ENCODE data around the gene LAMB4. TPM values are rescaled to one million over a fixed set of nuclear protein-coding genes. Genes with fewer than 3 reads are reported as not detected.

The LAMB4 gene
- total and polyA plus RNA-seq, 2 of the 4 experiments (the other 2 are of a cell fraction): 0.12 to 0.18 TPM

- Histone ChIP-seq H2BK20ac (ENCODE audit: low read depth, low read length) (peak overlapping the region; percentile 26; the same call in 1 of the 2 replicates), H3K79me1 (ENCODE audit: low read depth in 1 of 2, low read length in 2 of 2) (no peaks in the 10 kb centered on the region), H3K9ac (ENCODE audit: low read depth, low read length) (no peak overlapping the region), H3K14ac (replicated peaks; ENCODE audit: low read depth, low read length) (no peak overlapping the region), H2AFZ (replicated peaks; ENCODE audit: low read length, poor library complexity) (no peak overlapping the region), H2BK15ac (ENCODE audit: low read depth, low read length) (no peak overlapping the region; the same call in 2 of the 3 replicates), H3K4me1 (ENCODE audit: control insufficient read depth, insufficient read depth, low read length) (peaks cover 2% of the 10 kb centered on the region; the same call in 1 of the 2 replicates), H3K23ac (ENCODE audit: low read depth, low read length) (no peak overlapping the region), H3K9me1 (ENCODE audit: insufficient read depth, low read length) (peaks cover 6% of the 10 kb centered on the region), H3K18ac (ENCODE audit: low read depth, low read length) (no peak overlapping the region), H4K20me1 (ENCODE audit: insufficient read depth, low read length) (no peaks in the 10 kb centered on the region), H3K4me2 (ENCODE audit: low read depth, low read length) (no peak overlapping the region), H2BK5ac (ENCODE audit: low read depth, low read length, poor library complexity, severe bottlenecking) (no peak overlapping the region), H3K36me3 (ENCODE audit: control insufficient read depth, insufficient read depth, low read length) (no peaks in the 10 kb centered on the region; the same call in 1 of the 2 replicates), H3K4me3 (ENCODE audit: insufficient read depth, low read depth, low read length) (no peak overlapping the region), H3K56ac (ENCODE audit: extremely low read depth, insufficient read depth, low read length) (no peak overlapping the region), H2BK120ac (ENCODE audit: low read depth, low read length) (no peak overlapping the region), H4K5ac (ENCODE audit: low read depth, low read length) (no peak overlapping the region), H4K8ac (ENCODE audit: low read depth in 2 of 2, low read length in 2 of 2) (no peak overlapping the region), H2AK5ac (ENCODE audit: low read depth, low read length) (0 out of 2 replicates have a peak overlapping the region, but pooled peaks have one; percentile 70), H4K91ac (ENCODE audit: insufficient read depth, low read depth, low read length) (no peak overlapping the region), H3K9me3 (ENCODE audit: control insufficient read depth, insufficient read depth, low read length) (no peaks in the 10 kb centered on the region), H3K27ac (ENCODE audit: insufficient read depth, low read length) (no peak overlapping the region), H2AK9ac (replicated peaks; ENCODE audit: low read depth, low read length, poor library complexity) (no peak overlapping the region), H3K27me3 (ENCODE audit: control insufficient read depth, insufficient read depth, low read length) (no peaks in the 10 kb centered on the region), H3K4ac (ENCODE audit: low read depth, low read length) (no peak overlapping the region)
- TF ChIP-seq CEBPB (IDR thresholded peaks at IDR 0.05; ENCODE audit: low read depth, low read length): no peak
- no peak for TF ChIP-seq CTCF (conservative IDR thresholded peaks at IDR 0.05; ENCODE audit: low read depth, low read length)
- TF ChIP-seq FOS (IDR thresholded peaks at IDR 0.05; ENCODE audit: low read depth, low read length): no peak
- TF ChIP-seq SMC3 (IDR thresholded peaks at IDR 0.05; ENCODE audit: low read depth, low read length): no peak
- no peak for TF ChIP-seq MAZ (IDR thresholded peaks at IDR 0.05; ENCODE audit: borderline replicate concordance, low read depth, low read length)
- no peak for TF ChIP-seq BHLHE40 (IDR thresholded peaks at IDR 0.05; ENCODE audit: low read depth, low read length)
- no peak for TF ChIP-seq RFX5 (IDR thresholded peaks at IDR 0.05; ENCODE audit: low read depth, low read length)
- no peak for TF ChIP-seq RAD21 (IDR thresholded peaks at IDR 0.05; ENCODE audit: low read length)
- TF ChIP-seq MAFK (IDR thresholded peaks at IDR 0.05; ENCODE audit: low read depth, low read length): no peak
- TF ChIP-seq USF2 (IDR thresholded peaks at IDR 0.05; ENCODE audit: low read depth, low read length): no peak
- TF ChIP-seq POLR2A (IDR thresholded peaks at IDR 0.05; ENCODE audit: low read depth, low read length): no peak
- no peak for TF ChIP-seq MXI1 (IDR thresholded peaks at IDR 0.05; ENCODE audit: borderline replicate concordance, low read depth, low read length)
- no peak for TF ChIP-seq NFE2L2 (IDR thresholded peaks at IDR 0.05; ENCODE audit: low read depth, low read length)
- TF ChIP-seq ELK1 (IDR thresholded peaks at IDR 0.05; ENCODE audit: borderline replicate concordance, low read depth, low read length): no peak
- no peak for TF ChIP-seq RCOR1 (IDR thresholded peaks at IDR 0.05; ENCODE audit: insufficient replicate concordance, low read length)
- in situ Hi-C loops (cut with MboI; ENCODE audit: low sequenced_read_pairs): no loop called here
- ChIA-PET POLR2A (ENCODE audit: unreplicated experiment) (no interaction called here), CTCF (no interaction called here)
- ATAC-seq (ENCODE audit: low read depth): no peak
- 80% methylated on average over 3 of the region's 9 CpGs; no CpG with 5 or more reads in 1 of the 2 experiments for WGBS, 2 experiments (ENCODE audit: extremely low coverage in 2 of 2, insufficient read length in 1 of 2)
- dilution Hi-C loops (cut with HindIII; ENCODE audit: low sequenced_read_pairs, unreplicated experiment): no loop called here
- BruUV-seq (replicated peaks): no TSS peak
- DNase-seq: no peak
- intact Hi-C loops (cut with micrococcal nuclease): no loop called here
These were observed 63.7 kb downstream of the LAMB4 start for GRCh38 chr7:108066486-108066885.
